HepG2 (cell line): ENCODE measurements around the gene TBC1D21. TPM values are rescaled to one million over a fixed set of nuclear protein-coding genes. Genes with fewer than 3 reads are reported as not detected.

Experiments
- ATAC-seq: fragments of 200-7000 bp; cut with Tn5 transposase; 3 replicates; pipeline ENCODE4 v1.9.1; 2020; ENCODE audit warnings: mild to moderate bottlenecking, moderate library complexity
- BruUV-seq: library from RNA; stranded (reverse); fragments of 400-500 nt; replicated peaks from 2 replicates; lab custom pipeline; 2021; lab: Mats Ljungman, UMichigan
- CTCF ChIA-PET: fragments of 300-600 bp; formaldehyde crosslinking; extraction: SDS; loops from one replicate; lab custom pipeline; 2021; ENCODE audit warnings: low total read pairs, inconsistent platforms, low intra/inter-chr PET ratio; lab: Yijun Ruan, JAX
- POLR2A ChIA-PET: fragments of 350-600 bp; sonication (Branson Sonifier 250); formaldehyde crosslinking; loops from one replicate; lab custom pipeline; 2020; ENCODE audit warnings: antibody characterized with exemption, inconsistent platforms; lab: Yijun Ruan, JAX
- DNase-seq: peaks from one replicate; pipeline ENCODE4 v3.0.0-alpha.2; 2015; ENCODE audit warnings: low spot score
- FAIRE-seq: peaks from 3 replicates; lab custom pipeline; 2011; peaks lifted over from hg19 to GRCh38; lab: Jason Lieb, UNC
- H2AFZ ChIP-seq: one replicate; pipeline ENCODE4 v1.6.1; 2011; ENCODE audit warnings: low read length, inconsistent platforms
- H3K27ac ChIP-seq: fragments of 300-600 bp; 3 replicates; pipeline ENCODE4 v1.8.0; 2011; ENCODE audit warnings: mixed run types, mild to moderate bottlenecking, mixed read lengths, low read length, inconsistent platforms; ENCODE audit not compliant: insufficient read depth; ENCODE audit errors: extremely low read length
- H3K27me3 ChIP-seq, 2 experiments: fragments of 200-600 bp in 1 of 2; 2 replicates in 1 of 2; 3 replicates in 1 of 2; pipeline versions ENCODE4 v1.6.0 to v1.8.0; 2011; ENCODE audit warnings: low read length in 2 of 2, mild to moderate bottlenecking in 2 of 2, moderate library complexity in 2 of 2, inconsistent platforms in 1 of 2; ENCODE audit not compliant: insufficient read depth in 2 of 2, control insufficient read depth in 1 of 2
- H3K36me3 ChIP-seq, 2 experiments: fragments of 200-600 bp in 1 of 2; replicated peaks in 1 of 2; 2 replicates in 1 of 2; 3 replicates in 1 of 2; pipeline versions ENCODE4 v1.5.1 to v1.8.0; 2011; ENCODE audit warnings: low read length in 2 of 2, inconsistent platforms in 1 of 2; ENCODE audit not compliant: insufficient read depth in 2 of 2, control insufficient read depth in 1 of 2
- H3K4me1 ChIP-seq: 2 replicates; pipeline ENCODE4 v1.5.1; 2012; ENCODE audit warnings: low read length, inconsistent platforms; ENCODE audit not compliant: insufficient read depth
- H3K4me2 ChIP-seq: 2 replicates; pipeline ENCODE4 v1.6.0; 2011; ENCODE audit warnings: low read depth, low read length, inconsistent platforms
- H3K4me3 ChIP-seq, 3 experiments: fragments of 200-600 bp in 1 of 3; sonication (generic), shearing (Covaris generic) in 1 of 3; replicated peaks in 1 of 3; 2 replicates each; pipeline ENCODE4 v1.5.1; 2011 to 2016; ENCODE audit warnings: low read length in 3 of 3, inconsistent platforms in 2 of 3, low read depth in 2 of 3, mild to moderate bottlenecking in 2 of 3, control low read depth in 1 of 3, mixed read lengths in 1 of 3; ENCODE audit not compliant: insufficient read depth in 1 of 3
- H3K79me2 ChIP-seq: one replicate; pipeline ENCODE4 v1.6.1; 2011; ENCODE audit warnings: low read length, inconsistent platforms; ENCODE audit not compliant: insufficient read depth
- H3K9ac ChIP-seq: 2 replicates; pipeline ENCODE4 v1.6.0; 2011; ENCODE audit warnings: mild to moderate bottlenecking, low read depth, low read length, inconsistent platforms; ENCODE audit not compliant: insufficient read depth
- H3K9me3 ChIP-seq: 2 replicates; pipeline ENCODE4 v1.5.1; 2012; ENCODE audit warnings: mild to moderate bottlenecking, low read length
- H4K20me1 ChIP-seq: 2 replicates; pipeline ENCODE4 v1.6.0; 2011; ENCODE audit warnings: inconsistent platforms, mild to moderate bottlenecking, low read length, moderate library complexity; ENCODE audit not compliant: insufficient read depth
- ZNF430 ChIP-seq: sonication (generic); formaldehyde crosslinking; IDR thresholded peaks from 2 replicates; pipeline ENCODE4 v1.9.0; 2021; ENCODE audit warnings: mild to moderate bottlenecking, missing genetic modification reagents
- WGBS: methylation state at CpG from one replicate; pipeline ENCODE4 v1.1.6; 2017; ENCODE audit warnings: low lambda C conversion rate; 5-methylcytosine and 5-hydroxymethylcytosine counted together
- in situ Hi-C: cut with HindIII; loops from 2 replicates; pipeline ENCODE4 v1.10.0; 2017; ENCODE audit warnings: low pct_unique_long_range_greater_than_20kb; ENCODE audit not compliant: extremely low pct_ligation_motif_present
- intact Hi-C: fragments of 100-400 bp; cut with micrococcal nuclease; formaldehyde crosslinking; loops from one replicate; pipeline ENCODE4 v1.10.0; 2022; ENCODE audit not compliant: unreplicated experiment
- polyA plus RNA-seq, 8 experiments: library from polyadenylated mRNA; depleted of rRNA in 3 of 8; stranded (reverse) in 7 of 8; unstranded in 1 of 8; fragments of >200 nt; fragmentation: Illumina TruSeq in 4 of 8; extraction: Trizol in 4 of 8; gene quantifications; 2 replicates each; pipeline versions ENCODE4 v1.2.1 to v1.2.3, GENCODE V29; 2011 to 2016; ENCODE audit warnings: low read depth in 4 of 8, missing spikeins in 1 of 8, mixed read lengths in 1 of 8; ENCODE audit not compliant: insufficient read depth in 1 of 8
- total RNA-seq, 5 experiments: library from RNA; depleted of rRNA; stranded (reverse); fragments of >200 nt; fragmentation: Illumina TruSeq; extraction: Trizol; gene quantifications; 2 replicates each; pipeline ENCODE4 v1.2.3, GENCODE V29; 2016; ENCODE audit warnings: low read depth in 1 of 5
- TF ChIP-seq, protein P1 (sequence below): sonication (generic); formaldehyde crosslinking; IDR thresholded peaks from 2 replicates; pipeline ENCODE4 v1.4.0; 2020; ENCODE audit warnings: missing genetic modification reagents
- TF ChIP-seq, protein P2 (sequence below): sonication (generic); formaldehyde crosslinking; IDR thresholded peaks from 2 replicates; pipeline ENCODE4 v1.8.1; 2023; ENCODE audit warnings: missing genetic modification reagents, mild to moderate bottlenecking, borderline replicate concordance
- TF ChIP-seq, protein P3 (sequence below): sonication (generic); formaldehyde crosslinking; IDR thresholded peaks from 2 replicates; pipeline ENCODE4 v1.5.0; 2020; ENCODE audit warnings: mild to moderate bottlenecking, missing genetic modification reagents, moderate library complexity
- TF ChIP-seq, protein P4 (sequence below): sonication (generic); formaldehyde crosslinking; IDR thresholded peaks from 2 replicates; pipeline ENCODE4 v1.8.0; 2022; ENCODE audit warnings: missing genetic modification reagents, mild to moderate bottlenecking, inconsistent platforms, borderline replicate concordance

TBC1D21 gene
- total and polyA plus RNA-seq, 2 of the 13 experiments (the other 11 are each of a cell fraction or from before 2014, with no cell fraction given): not detected

DNA sequence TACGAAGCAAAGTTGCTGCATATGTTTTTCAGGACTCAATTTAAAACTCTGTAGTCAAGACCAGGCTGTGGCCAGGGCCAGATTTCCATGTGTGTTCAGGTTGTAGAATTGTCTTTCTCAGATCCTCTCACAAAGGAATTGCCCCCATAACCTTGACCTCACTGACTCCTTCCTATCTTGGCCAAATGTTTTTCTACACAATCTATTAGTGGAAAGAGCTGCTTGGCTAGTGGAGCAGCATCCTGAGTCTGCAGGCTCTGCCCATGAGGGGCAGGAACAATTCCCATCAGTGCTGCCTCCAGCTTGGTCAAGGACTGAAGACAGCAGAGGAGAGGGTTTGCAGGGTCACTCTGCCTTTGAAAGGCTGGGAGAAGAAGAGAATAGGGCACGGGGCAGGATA, 6.9 kb upstream of the TBC1D21 start:
- Histone ChIP-seq H3K36me3 (no peaks in the 10 kb centered on the region), H3K27ac (no peak overlapping the region), H3K9me3 (no peaks in the 10 kb centered on the region), H3K4me3 (no peak overlapping the region), H3K4me2 (no peak overlapping the region), H2AFZ (no peak overlapping the region), H3K79me2 (no peaks in the 10 kb centered on the region), H3K4me1 (no peaks in the 10 kb centered on the region), H3K9ac (no peak overlapping the region), H4K20me1 (no peaks in the 10 kb centered on the region), H3K27me3 (0 out of 5 replicates have a peak, but pooled peaks cover 0 to 5% of the 10 kb centered on the region in 2 experiments)
- no TSS peak for BruUV-seq
- in situ Hi-C loops (no loop called here), intact Hi-C loops (no loop called here)
- POLR2A ChIA-PET: no interaction called here
- CTCF ChIA-PET: no interaction called here
- FAIRE-seq: no peak
- no peak for DNase-seq
- TF ChIP-seq, protein P1, sequence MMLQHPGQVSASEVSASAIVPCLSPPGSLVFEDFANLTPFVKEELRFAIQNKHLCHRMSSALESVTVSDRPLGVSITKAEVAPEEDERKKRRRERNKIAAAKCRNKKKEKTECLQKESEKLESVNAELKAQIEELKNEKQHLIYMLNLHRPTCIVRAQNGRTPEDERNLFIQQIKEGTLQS (CRISPR knock-in tag): no peak
- TF ChIP-seq, protein P2, sequence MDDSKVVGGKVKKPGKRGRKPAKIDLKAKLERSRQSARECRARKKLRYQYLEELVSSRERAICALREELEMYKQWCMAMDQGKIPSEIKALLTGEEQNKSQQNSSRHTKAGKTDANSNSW: no peak
- no peak for ATAC-seq
- WGBS: 6% methylated on average over 2 of the region's 2 CpGs

DNA sequence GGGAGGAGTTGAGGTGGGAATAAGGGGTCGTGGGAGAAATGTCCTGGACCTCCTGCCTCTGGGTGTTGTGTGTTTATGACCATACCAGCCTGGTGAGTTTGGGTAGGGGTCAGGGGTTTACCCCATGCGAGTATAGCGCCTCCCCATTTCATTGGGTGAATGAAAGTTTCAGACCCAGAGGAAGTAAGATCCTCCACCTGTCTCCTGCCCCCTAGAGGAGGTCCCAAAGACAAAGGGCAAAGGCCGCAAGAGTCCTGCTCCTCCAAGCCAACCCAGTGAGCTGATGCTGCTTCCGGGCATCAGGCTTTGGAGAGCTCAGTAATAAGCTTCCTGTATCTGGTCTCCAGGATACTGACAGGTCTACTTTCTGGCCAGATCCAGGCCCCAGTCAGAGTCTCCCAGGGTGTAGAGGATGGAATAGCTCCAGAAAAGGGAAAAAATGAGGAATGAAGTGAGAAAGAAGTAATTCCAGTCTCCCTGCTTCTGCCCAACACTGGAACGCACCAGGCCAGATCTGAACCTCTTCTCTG, 6.4 kb upstream of the TBC1D21 start:
- intact Hi-C loops: no loop called here
- POLR2A ChIA-PET: no interaction called here

More for the DNA sequence above, 6.4 kb upstream of the TBC1D21 start:
- H4K20me1 ChIP-seq: no peaks in the 10 kb centered on the region
- H3K36me3 ChIP-seq: no peaks in the 10 kb centered on the region
- no peak overlapping the region for H3K9ac ChIP-seq
- no peaks in the 10 kb centered on the region for H3K79me2 ChIP-seq
- no peak overlapping the region for H3K27ac ChIP-seq
- no TSS peak for BruUV-seq
- TF ChIP-seq, protein P3, sequence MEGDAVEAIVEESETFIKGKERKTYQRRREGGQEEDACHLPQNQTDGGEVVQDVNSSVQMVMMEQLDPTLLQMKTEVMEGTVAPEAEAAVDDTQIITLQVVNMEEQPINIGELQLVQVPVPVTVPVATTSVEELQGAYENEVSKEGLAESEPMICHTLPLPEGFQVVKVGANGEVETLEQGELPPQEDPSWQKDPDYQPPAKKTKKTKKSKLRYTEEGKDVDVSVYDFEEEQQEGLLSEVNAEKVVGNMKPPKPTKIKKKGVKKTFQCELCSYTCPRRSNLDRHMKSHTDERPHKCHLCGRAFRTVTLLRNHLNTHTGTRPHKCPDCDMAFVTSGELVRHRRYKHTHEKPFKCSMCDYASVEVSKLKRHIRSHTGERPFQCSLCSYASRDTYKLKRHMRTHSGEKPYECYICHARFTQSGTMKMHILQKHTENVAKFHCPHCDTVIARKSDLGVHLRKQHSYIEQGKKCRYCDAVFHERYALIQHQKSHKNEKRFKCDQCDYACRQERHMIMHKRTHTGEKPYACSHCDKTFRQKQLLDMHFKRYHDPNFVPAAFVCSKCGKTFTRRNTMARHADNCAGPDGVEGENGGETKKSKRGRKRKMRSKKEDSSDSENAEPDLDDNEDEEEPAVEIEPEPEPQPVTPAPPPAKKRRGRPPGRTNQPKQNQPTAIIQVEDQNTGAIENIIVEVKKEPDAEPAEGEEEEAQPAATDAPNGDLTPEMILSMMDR: 0 out of 2 replicates have a peak, but pooled peaks have one; percentile 24
- TF ChIP-seq, protein P4, sequence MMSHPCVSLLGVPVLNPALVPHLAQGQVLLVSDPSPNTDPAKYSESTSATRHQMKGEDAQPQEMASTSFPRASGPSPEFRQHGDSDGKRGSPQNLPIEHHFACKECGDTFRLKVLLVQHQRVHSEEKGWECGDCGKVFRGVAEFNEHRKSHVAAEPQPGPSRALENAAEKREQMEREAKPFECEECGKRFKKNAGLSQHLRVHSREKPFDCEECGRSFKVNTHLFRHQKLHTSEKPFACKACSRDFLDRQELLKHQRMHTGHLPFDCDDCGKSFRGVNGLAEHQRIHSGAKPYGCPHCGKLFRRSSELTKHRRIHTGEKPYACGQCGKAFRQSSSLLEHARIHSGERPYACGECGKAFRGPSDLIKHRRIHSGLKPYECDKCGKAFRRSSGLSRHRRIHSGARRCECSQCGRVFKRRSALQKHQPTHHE: no peak
- no peak for TF ChIP-seq ZNF430 (CRISPR knock-in tag)
- TF ChIP-seq, all 625 proteins: peak for 1
- DNase-seq: no peak
- no peak for ATAC-seq
- Histone ChIP-seq H3K4me1 (no peaks in the 10 kb centered on the region), H3K4me2 (no peak overlapping the region), H3K9me3 (no peaks in the 10 kb centered on the region), H3K27me3 (0 out of 5 replicates have a peak, but pooled peaks cover 0 to 5% of the 10 kb centered on the region in 2 experiments), H2AFZ (no peak overlapping the region), H3K4me3 (no peak overlapping the region)
- CTCF ChIA-PET: no interaction called here
- in situ Hi-C loops: no loop called here
- WGBS: 26% methylated on average over 5 of the region's 6 CpGs
- no peak for FAIRE-seq
